Sciatic nerve (tissue), 2 donors: ENCODE data around the gene RHNO1. TPM values are rescaled to one million over a fixed set of nuclear protein-coding genes. Genes with fewer than 3 reads are reported as not detected.
A peak's percentile ranks its signal among the peaks of the same experiment; 100 is the strongest.

ENCODE experiments used
- ATAC-seq: fragments of 200-7000 bp; cut with Tn5 transposase; one replicate; pipeline ENCODE4 v1.9.1; 2020; ENCODE audit warnings: mild to moderate bottlenecking, moderate library complexity
- DNase-seq: peaks from one replicate; pipeline ENCODE4 v3.0.0-alpha.2; 2020; ENCODE audit warnings: low spot score
- intact Hi-C: fragments of 100-400 bp; cut with DNase I; formaldehyde crosslinking; loops from one replicate; pipeline ENCODE4 v1.14.2; 2022
- total RNA-seq: library from RNA; stranded (reverse); fragmentation: NEBNext Ultra II Directional; extraction: Animal tissue kit (Norgen Biotek cat#: 25700); gene quantifications from one replicate; pipeline ENCODE4 v1.2.1, GENCODE V29; 2021
- donor health status: DM: no; HTN: no; CAD: no.
- donor health status: DM: no; HTN: no; CAD: no.

RHNO1 gene
- total RNA-seq, 1 donor from 2014 or later, result 14.9 TPM

GRCh38 chr12:2892246-2892645 lies 15.2 kb downstream of the RHNO1 start:
- intact Hi-C loops, result no loop called here
- DNase-seq (no peak), ATAC-seq (no peak)

- DNase-seq, result no peak
- no peak for ATAC-seq
- intact Hi-C loops, result no loop called here
Observed at GRCh38 chr12:2893007-2893406, 16.0 kb downstream of the RHNO1 start.

- DNase-seq, result no peak
- no peak for ATAC-seq
- intact Hi-C loops, result no loop called here
Observed at GRCh38 chr12:2895051-2895451, 18.0 kb downstream of the RHNO1 start.

GRCh38 chr12:2895511-2895910 lies 18.5 kb downstream of the RHNO1 start:
- DNase-seq (no peak), ATAC-seq (no peak)
- intact Hi-C loops, result no loop called here

GRCh38 chr12:2897418-2897817 lies 20.4 kb downstream of the RHNO1 start:
- intact Hi-C loops, result no loop called here
- ATAC-seq (no peak), DNase-seq (no peak)

GRCh38 chr12:2900642-2901041 lies 23.6 kb downstream of the RHNO1 start:
- DNase-seq (no peak), ATAC-seq (no peak)
- intact Hi-C loops, result no loop called here

GRCh38 chr12:2902272-2902880 lies 25.4 kb downstream of the RHNO1 start:
- ATAC-seq (peak; percentile 87), DNase-seq (no peak)
- intact Hi-C loops, result no loop called here

- intact Hi-C loops, result no loop called here
- ATAC-seq, result no peak
Observed at GRCh38 chr12:2904260-2904659, 27.2 kb downstream of the RHNO1 start.

GRCh38 chr12:2912216-2912575 lies 35.2 kb downstream of the RHNO1 start:
- intact Hi-C loops, result no loop called here

More at GRCh38 chr12:2904260-2904659, 27.2 kb downstream of the RHNO1 start:
- DNase-seq, result no peak

GRCh38 chr12:2919249-2919648 lies 42.2 kb downstream of the RHNO1 start:
- DNase-seq (no peak), ATAC-seq (no peak)
- intact Hi-C loops, result no loop called here

More at GRCh38 chr12:2912216-2912575, 35.2 kb downstream of the RHNO1 start:
- DNase-seq (no peak), ATAC-seq (no peak)

- no peak for DNase-seq
- no peak for ATAC-seq
- intact Hi-C loops, result no loop called here
Observed at GRCh38 chr12:2922329-2922728, 45.3 kb downstream of the RHNO1 start.

- intact Hi-C loops, result no loop called here
- ATAC-seq, result no peak
Observed at GRCh38 chr12:2923057-2923456, 46.0 kb downstream of the RHNO1 start.

GRCh38 chr12:2924019-2924418 lies 47.0 kb downstream of the RHNO1 start:
- intact Hi-C loops, result no loop called here
- DNase-seq (no peak), ATAC-seq (no peak)

More at GRCh38 chr12:2923057-2923456, 46.0 kb downstream of the RHNO1 start:
- no peak for DNase-seq

- no peak for ATAC-seq
- intact Hi-C loops, result no loop called here
- DNase-seq, result no peak
Observed at GRCh38 chr12:2925322-2925995, 48.4 kb downstream of the RHNO1 start.

- DNase-seq (no peak), ATAC-seq (no peak)
- intact Hi-C loops, result loop anchor here (5.0 kb wide), 1 partner anchor 936 kb away; no protein-coding TSS in a partner anchor
Observed at GRCh38 chr12:2930865-2931264, 53.8 kb downstream of the RHNO1 start.

- DNase-seq (no peak), ATAC-seq (no peak)
- intact Hi-C loops, result loop anchor here (5.0 kb wide), 1 partner anchor 934 kb away; no protein-coding TSS in a partner anchor
Observed at GRCh38 chr12:2933586-2933985, 56.6 kb downstream of the RHNO1 start.

GRCh38 chr12:2934371-2934770 lies 57.3 kb downstream of the RHNO1 start:
- intact Hi-C loops, result loop anchor here (5.0 kb wide), 1 partner anchor 933 kb away; no protein-coding TSS in a partner anchor
- no peak for DNase-seq
- ATAC-seq, result no peak

- no peak for ATAC-seq
- intact Hi-C loops, result no loop called here
- DNase-seq, result no peak
Observed at GRCh38 chr12:2936301-2936700, 59.3 kb downstream of the RHNO1 start.

GRCh38 chr12:2937500-2937899 lies 60.5 kb downstream of the RHNO1 start:
- DNase-seq (no peak), ATAC-seq (no peak)
- intact Hi-C loops, result no loop called here
